GM06990 (cell line): ENCODE measurements around the gene SDK2.

Source experiments
- DNase-seq: peaks from one replicate; pipeline ENCODE4 v3.0.0-alpha.2; 2011; ENCODE audit not compliant: insufficient read length; ENCODE audit errors: extremely low read depth
- H3K27me3 ChIP-seq: replicated peaks from 2 replicates; pipeline ENCODE4 v1.6.0; 2011; ENCODE audit warnings: low read length; ENCODE audit not compliant: control insufficient read depth, insufficient read depth
- H3K36me3 ChIP-seq: 2 replicates; pipeline ENCODE4 v1.5.1; 2011; ENCODE audit warnings: low read length; ENCODE audit not compliant: control insufficient read depth, insufficient read depth
- H3K4me3 ChIP-seq: replicated peaks from 2 replicates; pipeline ENCODE4 v1.5.1; 2011; ENCODE audit warnings: low read depth, mild to moderate bottlenecking, control low read depth, low read length
- CTCF ChIP-seq: IDR thresholded peaks from 2 replicates; pipeline ENCODE4 v1.5.1; 2011; ENCODE audit warnings: low read length, control low read depth, mild to moderate bottlenecking, inconsistent platforms; ENCODE audit not compliant: insufficient read depth, poor library complexity, severe bottlenecking

The SDK2 gene

GRCh38 chr17:73342050-73342522 lies 302.2 kb downstream of the SDK2 start:
- Histone ChIP-seq H3K27me3 (no peaks in the 10 kb centered on the region), H3K36me3 (no peaks in the 10 kb centered on the region), H3K4me3 (no peak overlapping the region)
- no peak for DNase-seq
- no peak for TF ChIP-seq CTCF

- no peaks in the 10 kb centered on the region for H3K27me3 ChIP-seq
- no peak for DNase-seq
- no peaks in the 10 kb centered on the region for H3K36me3 ChIP-seq
- H3K4me3 ChIP-seq = no peak overlapping the region
- no peak for TF ChIP-seq CTCF
Observed at GRCh38 chr17:73341350-73342049, 302.7 kb downstream of the SDK2 start.

GRCh38 chr17:73340093-73340596 lies 304.1 kb downstream of the SDK2 start:
- no peak for DNase-seq
- no peak overlapping the region for H3K4me3 ChIP-seq
- H3K36me3 ChIP-seq = no peaks in the 10 kb centered on the region
- H3K27me3 ChIP-seq = no peaks in the 10 kb centered on the region
- TF ChIP-seq CTCF = no peak

GRCh38 chr17:73338566-73339197 lies 305.6 kb downstream of the SDK2 start:
- H3K27me3 ChIP-seq = no peaks in the 10 kb centered on the region
- no peak overlapping the region for H3K4me3 ChIP-seq
- TF ChIP-seq CTCF = no peak
- H3K36me3 ChIP-seq = no peaks in the 10 kb centered on the region
- no peak for DNase-seq

- no peak overlapping the region for H3K4me3 ChIP-seq
- DNase-seq = no peak
- TF ChIP-seq CTCF = no peak
- no peaks in the 10 kb centered on the region for H3K36me3 ChIP-seq
- H3K27me3 ChIP-seq = no peaks in the 10 kb centered on the region
Observed at GRCh38 chr17:73338050-73338521, 306.2 kb downstream of the SDK2 start.
